ENCODE results near the gene SPG7.

- TF ChIP-seq CTCF (conservative IDR thresholded peaks at IDR 0.05; ENCODE audit: low read length) (no peak), EZH2phosphoT487 (IDR thresholded peaks at IDR 0.05; ENCODE audit: borderline replicate concordance) (no peak)
These were observed 29.5 kb upstream of the SPG7 start for GRCh38 chr16:89478576-89479221.
